Measurements from ENCODE around the gene PIGM.

GRCh38 chr1:160079448-160079847, 47.7 kb upstream of the PIGM start:
- TF ChIP-seq, protein P1, sequence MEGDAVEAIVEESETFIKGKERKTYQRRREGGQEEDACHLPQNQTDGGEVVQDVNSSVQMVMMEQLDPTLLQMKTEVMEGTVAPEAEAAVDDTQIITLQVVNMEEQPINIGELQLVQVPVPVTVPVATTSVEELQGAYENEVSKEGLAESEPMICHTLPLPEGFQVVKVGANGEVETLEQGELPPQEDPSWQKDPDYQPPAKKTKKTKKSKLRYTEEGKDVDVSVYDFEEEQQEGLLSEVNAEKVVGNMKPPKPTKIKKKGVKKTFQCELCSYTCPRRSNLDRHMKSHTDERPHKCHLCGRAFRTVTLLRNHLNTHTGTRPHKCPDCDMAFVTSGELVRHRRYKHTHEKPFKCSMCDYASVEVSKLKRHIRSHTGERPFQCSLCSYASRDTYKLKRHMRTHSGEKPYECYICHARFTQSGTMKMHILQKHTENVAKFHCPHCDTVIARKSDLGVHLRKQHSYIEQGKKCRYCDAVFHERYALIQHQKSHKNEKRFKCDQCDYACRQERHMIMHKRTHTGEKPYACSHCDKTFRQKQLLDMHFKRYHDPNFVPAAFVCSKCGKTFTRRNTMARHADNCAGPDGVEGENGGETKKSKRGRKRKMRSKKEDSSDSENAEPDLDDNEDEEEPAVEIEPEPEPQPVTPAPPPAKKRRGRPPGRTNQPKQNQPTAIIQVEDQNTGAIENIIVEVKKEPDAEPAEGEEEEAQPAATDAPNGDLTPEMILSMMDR (IDR thresholded peaks at IDR 0.05; ENCODE audit: borderline replicate concordance, extremely low read depth, low read length, poor library complexity, severe bottlenecking): no peak
- TF ChIP-seq EZH2 (IDR thresholded peaks at IDR 0.05; ENCODE audit: borderline replicate concordance, low read depth, low read length, severe bottlenecking): no peak

Data from DND-41 (cell line).